Activated naive CD8-positive, alpha-beta T cell treated with anti-CD3 and anti-CD28 coated beads, Interleukin-2, amount 50 U/mL, for 16 hours (primary cell): Measurements from ENCODE around the gene SURF2.
"Not testable (repeated sequence)": the region's sequence is repeated elsewhere in the genome, so short reads cannot be mapped to it uniquely, and the experiment has no call there.

Source experiments
- DNase-seq: peaks from one replicate; pipeline ENCODE4 v3.0.0-alpha.2; 2020; ENCODE audit warnings: low read depth, low spot score

The SURF2 gene

DNA sequence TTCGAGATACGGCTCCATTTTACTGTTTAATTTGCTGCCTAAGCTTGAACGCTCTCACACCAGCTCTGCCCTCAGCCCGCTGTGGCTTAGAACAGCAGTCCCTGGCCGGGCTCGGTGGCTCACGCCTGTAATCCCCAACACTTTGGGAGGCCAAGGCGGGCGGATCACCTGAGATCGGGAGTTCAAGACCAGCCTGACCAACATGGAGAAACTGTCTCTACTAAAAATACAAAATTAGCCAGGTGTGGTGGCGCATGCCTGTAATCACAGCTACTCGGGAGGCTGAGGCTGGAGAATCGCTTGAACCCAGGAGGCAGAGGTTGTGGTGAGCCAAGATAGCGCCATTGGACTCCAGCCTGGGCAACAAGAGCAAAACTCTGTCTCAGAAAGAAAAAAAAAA lies 20.9 kb downstream of the SURF2 start:
- not testable (repeated sequence) for DNase-seq

- DNase-seq: no peak
Observed at GRCh38 chr9:133377721-133378216, 21.4 kb downstream of the SURF2 start.

GRCh38 chr9:133378408-133378962 lies 22.1 kb downstream of the SURF2 start:
- no peak for DNase-seq

- no peak for DNase-seq
Observed at GRCh38 chr9:133379153-133380086, 23.1 kb downstream of the SURF2 start.

DNA sequence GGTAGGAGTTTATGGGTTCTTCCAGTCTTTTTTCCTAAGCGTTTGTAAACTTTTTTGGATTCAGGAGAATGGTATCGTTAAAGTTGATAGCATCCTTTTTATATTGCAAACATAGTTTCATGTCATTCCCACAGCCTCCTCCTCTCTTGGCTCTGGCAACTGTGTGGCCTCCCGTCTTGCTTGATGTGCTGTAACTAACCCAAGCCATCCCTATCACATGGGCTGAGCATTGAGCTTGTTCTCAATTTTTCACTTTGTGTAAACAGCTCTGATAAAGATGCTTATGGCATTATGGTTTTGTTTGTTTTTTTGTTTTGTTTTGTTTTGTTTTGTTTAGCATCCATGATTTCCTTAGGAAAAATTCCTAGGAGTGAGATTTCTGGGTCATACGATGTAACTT lies 24.4 kb downstream of the SURF2 start:
- DNase-seq: no peak

DNA sequence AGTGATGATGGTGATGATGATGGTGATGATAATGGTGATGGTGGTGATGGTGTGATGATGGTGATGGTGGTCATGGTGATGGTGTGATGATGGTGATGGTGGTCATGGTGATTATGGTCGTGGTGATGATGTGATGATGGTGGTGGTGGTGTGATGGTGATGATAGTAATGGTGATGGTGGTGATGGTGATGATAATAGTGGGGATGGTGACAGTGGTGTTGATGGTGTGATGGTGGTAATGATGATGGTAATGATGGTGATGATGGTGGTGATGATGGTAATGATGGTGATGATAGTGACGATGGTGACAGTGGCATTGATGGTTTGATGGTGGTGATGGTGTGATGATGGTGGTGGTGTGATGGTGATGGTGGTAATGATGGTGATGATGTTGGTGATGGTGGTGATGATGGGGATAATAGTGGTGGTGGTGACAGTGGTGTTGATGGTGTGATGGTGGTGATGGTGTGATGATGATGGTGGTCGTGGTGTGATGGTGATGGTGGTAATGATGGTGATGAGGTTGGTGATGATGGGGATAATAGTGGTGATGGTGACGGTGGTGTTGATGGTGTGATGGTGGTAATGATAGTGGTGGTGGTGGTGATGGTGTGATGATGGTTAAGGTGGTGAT lies 26.3 kb downstream of the SURF2 start:
- DNase-seq: no peak

DNA sequence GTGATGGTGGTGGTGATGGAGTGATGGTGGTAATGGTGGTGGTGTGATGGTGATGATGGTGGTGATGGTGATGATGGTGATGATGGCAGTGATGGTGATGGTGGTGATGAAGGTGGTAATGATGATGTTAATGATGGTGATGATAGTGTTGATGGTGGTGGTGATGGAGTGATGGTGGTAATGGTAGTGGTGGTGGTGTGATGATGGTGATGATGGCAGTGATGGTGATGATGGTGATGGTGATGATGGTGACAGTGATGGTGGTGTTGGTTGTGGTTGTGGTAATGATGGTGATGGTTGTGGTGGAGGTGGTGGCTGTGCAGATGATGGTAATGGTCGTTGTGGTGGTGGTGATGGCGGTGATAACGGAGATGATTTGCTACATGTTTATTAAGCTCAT lies 27.1 kb downstream of the SURF2 start:
- no peak for DNase-seq

- no peak for DNase-seq
Observed at GRCh38 chr9:133384736-133385321, 28.5 kb downstream of the SURF2 start.

GRCh38 chr9:133385452-133385851 lies 29.1 kb downstream of the SURF2 start:
- DNase-seq: no peak

GRCh38 chr9:133386338-133386737 lies 30.0 kb downstream of the SURF2 start:
- DNase-seq: no peak

DNA sequence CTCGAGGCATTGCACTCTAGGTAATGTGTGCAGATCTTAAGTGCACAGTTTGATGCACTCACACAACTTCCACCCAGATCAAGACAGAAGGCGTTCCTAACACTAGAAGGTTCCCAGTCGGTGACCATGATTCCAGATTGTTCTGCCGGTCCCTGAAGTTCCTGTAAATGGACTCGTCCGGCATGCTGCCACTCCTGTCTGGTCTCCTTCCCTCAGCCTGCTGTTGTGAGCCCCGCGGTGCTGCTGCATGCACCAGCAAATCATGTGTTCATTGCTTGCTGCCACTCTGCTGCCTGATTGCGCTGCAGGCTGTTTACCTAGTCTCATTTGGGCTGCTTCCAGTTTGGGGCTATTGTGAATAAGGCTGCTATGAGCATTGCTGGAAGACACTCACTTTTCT lies 31.3 kb downstream of the SURF2 start:
- DNase-seq: no peak

DNA sequence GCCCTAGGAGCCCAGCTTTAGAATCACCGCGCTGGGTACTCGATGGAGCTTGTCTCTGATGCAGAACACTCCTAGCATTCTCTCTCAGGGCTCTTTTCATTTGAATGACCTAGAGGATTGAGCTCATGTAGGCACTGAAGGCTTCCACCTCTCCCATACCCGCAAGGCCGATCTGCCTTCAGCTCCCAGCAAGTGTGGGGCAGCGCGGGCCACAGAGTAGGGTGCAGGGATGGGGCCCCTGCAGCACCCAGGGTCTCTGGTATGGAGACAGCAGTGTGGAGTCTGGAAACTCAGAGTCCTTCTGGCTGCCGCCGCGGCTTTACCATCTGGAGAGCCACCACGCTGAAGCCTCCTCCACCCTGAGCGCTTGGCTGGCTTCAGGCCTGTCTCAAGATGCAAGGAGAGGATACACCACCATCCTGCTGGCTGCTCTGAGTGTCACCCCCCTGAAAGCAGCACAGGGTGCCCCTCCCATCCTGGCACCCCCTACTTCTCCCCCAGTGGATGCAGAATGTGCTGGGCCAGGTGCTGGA lies 32.7 kb downstream of the SURF2 start:
- no peak for DNase-seq

- DNase-seq: no peak
Observed at GRCh38 chr9:133389562-133389961, 33.2 kb downstream of the SURF2 start.

- no peak for DNase-seq
Observed at GRCh38 chr9:133390713-133391112, 34.4 kb downstream of the SURF2 start.

DNA sequence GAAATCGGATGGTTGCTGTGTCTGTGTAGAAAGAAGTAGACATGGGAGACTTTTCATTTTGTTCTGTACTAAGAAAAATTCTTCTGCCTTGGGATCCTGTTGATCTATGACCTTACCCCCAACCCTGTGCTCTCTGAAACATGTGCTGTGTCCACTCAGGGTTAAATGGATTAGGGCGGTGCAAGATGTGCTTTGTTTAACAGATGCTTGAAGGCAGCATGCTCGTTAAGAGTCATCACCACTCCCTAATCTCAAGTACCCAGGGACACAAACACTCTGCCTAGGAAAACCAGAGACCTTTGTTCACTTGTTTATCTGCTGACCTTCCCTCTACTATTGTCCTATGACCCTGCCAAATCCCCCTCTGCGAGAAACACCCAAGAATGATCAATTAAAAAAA lies 35.1 kb downstream of the SURF2 start:
- not testable (repeated sequence) for DNase-seq

- DNase-seq: not testable (repeated sequence)
Observed at GRCh38 chr9:133392308-133392707, 36.0 kb downstream of the SURF2 start.

GRCh38 chr9:133393399-133393798 lies 37.0 kb downstream of the SURF2 start:
- no peak for DNase-seq

DNA sequence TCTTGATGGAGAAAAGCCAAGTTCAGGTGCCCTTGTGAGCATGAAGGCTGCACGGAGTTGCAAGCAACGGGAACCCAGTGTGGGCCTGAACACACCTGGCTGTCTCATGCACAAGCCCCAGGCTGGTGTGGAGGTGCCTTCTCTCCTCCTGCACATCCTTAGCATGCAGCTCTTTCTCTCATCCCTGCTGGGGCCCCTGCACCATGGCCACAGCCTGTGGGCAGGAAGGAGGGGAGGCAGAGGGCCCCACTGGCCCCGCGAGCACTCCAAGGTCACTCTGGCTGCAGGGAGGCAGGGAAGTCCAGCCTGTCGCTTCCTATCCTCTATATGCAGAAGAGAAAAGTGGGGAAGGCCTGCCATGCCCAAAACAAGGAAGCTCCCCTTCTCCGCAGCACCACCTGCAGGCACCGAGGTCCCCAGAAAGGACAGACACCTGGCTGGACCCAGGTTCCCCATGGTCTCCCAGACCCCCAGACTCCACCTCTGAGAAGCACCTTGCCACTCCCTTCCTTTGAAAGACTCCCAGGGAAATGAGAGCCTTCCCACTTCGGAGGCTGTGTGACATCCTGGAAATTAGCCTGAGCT lies 38.4 kb downstream of the SURF2 start:
- DNase-seq: no peak

- no peak for DNase-seq
Observed at GRCh38 chr9:133396952-133397351, 40.6 kb downstream of the SURF2 start.

DNA sequence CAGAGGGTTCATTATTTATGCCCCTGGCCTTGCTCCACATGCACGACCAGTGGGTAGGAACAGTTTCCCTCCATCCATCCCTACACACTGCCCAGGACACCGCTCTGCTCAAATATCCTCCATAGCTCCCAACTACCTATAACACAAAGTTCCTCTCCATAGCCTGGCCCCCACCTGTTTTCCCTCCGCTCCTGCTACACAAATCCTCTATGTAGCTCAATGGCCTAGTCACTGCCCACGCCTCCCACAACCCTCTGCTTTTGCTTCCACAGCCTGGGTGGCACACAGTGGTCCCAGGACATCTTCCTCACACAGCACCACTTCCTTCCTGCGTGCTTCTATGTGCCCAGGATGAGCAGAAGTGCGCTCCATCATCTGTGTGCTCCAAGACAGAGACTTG lies 41.0 kb downstream of the SURF2 start:
- DNase-seq: no peak

GRCh38 chr9:133397895-133398294 lies 41.5 kb downstream of the SURF2 start:
- no peak for DNase-seq

GRCh38 chr9:133400292-133400691 lies 43.9 kb downstream of the SURF2 start:
- no peak for DNase-seq
